GM21367 (cell line): ENCODE data around the gene NAA35.
"Not testable (repeated sequence)": the region's sequence is repeated elsewhere in the genome, so short reads cannot be mapped to it uniquely, and the experiment has no call there.

ENCODE experiments used
- ATAC-seq: cut with Tn5 transposase; IDR thresholded peaks from one replicate; pipeline ENCODE4 v1.9.1; 2021; ENCODE audit not compliant: unreplicated experiment

Gene NAA35

GRCh38 chr9:85940832-85941621 is at the start of gene NAA35:
Gene NAA35, plus strand, starts transcription at chr9:85941146. Its CDS starts 1,014 bp downstream, at chr9:85942160.
- ATAC-seq: peak; percentile 83

- ATAC-seq: no peak
Observed at GRCh38 chr9:85892401-85892800, 48.5 kb upstream of the NAA35 start.

- no peak for ATAC-seq
Observed at GRCh38 chr9:85895685-85896084, 45.3 kb upstream of the NAA35 start.

- ATAC-seq: no peak
Observed at GRCh38 chr9:85897848-85898247, 43.1 kb upstream of the NAA35 start.

- no peak for ATAC-seq
Observed at GRCh38 chr9:85898332-85898731, 42.6 kb upstream of the NAA35 start.

- no peak for ATAC-seq
Observed at GRCh38 chr9:85899388-85899787, 41.6 kb upstream of the NAA35 start.

GRCh38 chr9:85900504-85901201 is 40.3 kb upstream of the NAA35 start:
- ATAC-seq: no peak

GRCh38 chr9:85904975-85905374 is 36.0 kb upstream of the NAA35 start:
- ATAC-seq: no peak

- no peak for ATAC-seq
Observed at GRCh38 chr9:85905957-85906356, 35.0 kb upstream of the NAA35 start.

- ATAC-seq: no peak
Observed at GRCh38 chr9:85909390-85909789, 31.6 kb upstream of the NAA35 start.

- ATAC-seq: no peak
Observed at GRCh38 chr9:85914108-85914507, 26.8 kb upstream of the NAA35 start.

- ATAC-seq: no peak
Observed at GRCh38 chr9:85917756-85918155, 23.2 kb upstream of the NAA35 start.

GRCh38 chr9:85925493-85925892 is 15.5 kb upstream of the NAA35 start:
- ATAC-seq: no peak

GRCh38 chr9:85927076-85927475 is 13.9 kb upstream of the NAA35 start:
- no peak for ATAC-seq

GRCh38 chr9:85931495-85931894 is 9.5 kb upstream of the NAA35 start:
- no peak for ATAC-seq

GRCh38 chr9:85935950-85936349 is 5.0 kb upstream of the NAA35 start:
- ATAC-seq: not testable (repeated sequence)

GRCh38 chr9:85940275-85940831 is 593 bp upstream of the NAA35 start:
- no peak for ATAC-seq

GRCh38 chr9:85941622-85941940 is 635 bp downstream of the NAA35 start:
- no peak for ATAC-seq

GRCh38 chr9:85941966-85942912 is 1.3 kb downstream of the NAA35 start:
- ATAC-seq: no peak

- ATAC-seq: no peak
Observed at GRCh38 chr9:85942913-85943709, 2.2 kb downstream of the NAA35 start.
